Activated naive CD8-positive, alpha-beta T cell treated with anti-CD3 and anti-CD28 coated beads, Interleukin-2, amount 50 U/mL, for 16 hours (primary cell): ENCODE results near the gene MYO1B.

Source experiments
- DNase-seq: peaks from one replicate; pipeline ENCODE4 v3.0.0-alpha.2; 2020; ENCODE audit warnings: low read depth, low spot score

The MYO1B gene

GRCh38 chr2:191226196-191226595 is 19.0 kb upstream of the MYO1B start:
- DNase-seq, result no peak

GRCh38 chr2:191228333-191228732 is 16.9 kb upstream of the MYO1B start:
- no peak for DNase-seq

DNA sequence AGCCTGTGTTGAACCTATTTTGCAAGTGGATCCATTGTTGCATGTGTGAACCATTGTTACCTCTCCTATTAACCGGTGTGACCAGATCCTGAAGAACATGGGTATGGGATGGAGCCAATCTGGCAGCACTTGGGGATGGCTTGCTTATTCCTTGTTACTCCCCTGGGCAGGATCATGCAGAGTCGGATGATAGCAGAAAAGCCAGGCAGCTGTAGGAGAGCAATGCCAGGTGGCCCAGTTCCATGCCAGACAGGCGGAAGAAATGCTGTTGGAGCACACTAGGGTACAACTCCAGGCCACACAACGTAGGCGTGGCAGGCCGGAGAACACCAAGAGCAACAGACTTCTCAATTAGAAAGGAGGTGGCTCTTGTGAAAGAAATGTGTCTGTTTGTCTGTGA is 16.3 kb upstream of the MYO1B start:
- no peak for DNase-seq

- DNase-seq, result no peak
Observed at GRCh38 chr2:191230174-191230573, 15.0 kb upstream of the MYO1B start.

- DNase-seq, result no peak
Observed at GRCh38 chr2:191231995-191232394, 13.2 kb upstream of the MYO1B start.

DNA sequence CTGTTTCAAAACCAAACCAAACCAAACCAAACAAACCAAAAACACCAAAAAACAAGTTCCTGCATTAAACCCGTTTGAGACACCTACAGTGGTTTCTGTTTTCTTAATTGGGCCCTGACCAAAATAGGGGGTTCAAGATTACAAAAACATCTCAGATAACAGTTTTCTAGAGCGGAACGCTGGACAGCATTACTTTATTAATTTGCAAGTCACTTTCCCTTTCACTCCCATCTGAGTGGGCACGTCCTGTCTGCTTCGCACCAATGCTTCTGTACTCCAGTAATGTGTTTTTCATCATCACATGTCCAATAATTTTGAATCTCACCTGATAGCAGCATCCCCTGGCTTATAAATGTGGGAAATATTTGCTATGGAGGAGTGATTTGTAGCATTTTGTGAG is 11.7 kb upstream of the MYO1B start:
- no peak for DNase-seq

GRCh38 chr2:191234376-191234775 is 10.8 kb upstream of the MYO1B start:
- no peak for DNase-seq

DNA sequence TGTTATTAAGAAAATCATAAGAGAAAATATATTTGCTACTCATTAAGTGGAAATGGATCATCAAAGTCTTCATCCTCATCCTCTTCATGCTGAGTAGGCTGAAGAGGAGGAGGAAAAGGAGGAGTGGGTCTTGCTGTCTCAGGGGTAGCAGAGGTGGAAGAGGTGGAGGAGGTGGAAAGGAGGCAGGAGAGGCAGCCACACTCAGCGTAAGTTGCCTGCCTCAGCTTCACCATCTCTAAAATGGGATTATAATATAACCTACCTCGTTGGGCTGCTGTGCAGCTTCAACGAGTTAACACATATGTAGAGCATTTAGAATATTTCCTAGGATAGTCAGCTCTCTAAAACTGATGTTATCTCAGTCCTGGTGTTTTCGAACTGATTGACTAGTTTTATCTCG is 4.3 kb upstream of the MYO1B start:
- DNase-seq, result no peak

- DNase-seq, result no peak
Observed at GRCh38 chr2:191241418-191241817, 3.8 kb upstream of the MYO1B start.

- no peak for DNase-seq
Observed at GRCh38 chr2:191243154-191243553, 2.0 kb upstream of the MYO1B start.

- DNase-seq, result no peak
Observed at GRCh38 chr2:191244350-191244749, 854 bp upstream of the MYO1B start.

- DNase-seq, result no peak
Observed at GRCh38 chr2:191245869-191246531, 796 bp downstream of the MYO1B start.

DNA sequence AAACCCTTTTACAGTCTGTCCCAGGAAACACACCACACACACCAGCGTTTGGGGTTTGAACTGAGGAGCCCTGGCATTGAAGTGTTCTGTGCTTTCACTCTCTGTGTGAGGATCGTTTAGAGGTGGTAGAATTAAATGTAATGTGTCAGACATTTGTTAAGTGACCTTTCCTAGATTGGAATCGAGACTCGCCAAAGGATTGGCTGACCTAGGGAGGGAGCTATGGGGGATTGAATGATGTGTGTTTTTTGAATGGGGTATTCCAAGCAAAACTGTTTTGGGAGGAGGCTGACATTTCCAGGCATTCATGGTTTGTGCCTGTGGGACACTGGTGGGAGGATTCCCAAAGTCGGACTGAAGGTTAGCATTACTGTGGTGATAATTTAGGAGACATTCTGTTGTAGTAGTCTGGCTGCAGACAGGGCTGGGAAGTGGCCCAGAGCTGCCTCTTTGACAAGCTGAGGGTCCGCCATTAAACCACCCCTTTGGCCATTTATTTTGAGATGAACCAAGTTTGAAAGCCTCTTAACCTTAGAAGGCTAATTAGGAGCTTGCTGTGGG is 1.7 kb downstream of the MYO1B start:
- DNase-seq, result no peak

DNA sequence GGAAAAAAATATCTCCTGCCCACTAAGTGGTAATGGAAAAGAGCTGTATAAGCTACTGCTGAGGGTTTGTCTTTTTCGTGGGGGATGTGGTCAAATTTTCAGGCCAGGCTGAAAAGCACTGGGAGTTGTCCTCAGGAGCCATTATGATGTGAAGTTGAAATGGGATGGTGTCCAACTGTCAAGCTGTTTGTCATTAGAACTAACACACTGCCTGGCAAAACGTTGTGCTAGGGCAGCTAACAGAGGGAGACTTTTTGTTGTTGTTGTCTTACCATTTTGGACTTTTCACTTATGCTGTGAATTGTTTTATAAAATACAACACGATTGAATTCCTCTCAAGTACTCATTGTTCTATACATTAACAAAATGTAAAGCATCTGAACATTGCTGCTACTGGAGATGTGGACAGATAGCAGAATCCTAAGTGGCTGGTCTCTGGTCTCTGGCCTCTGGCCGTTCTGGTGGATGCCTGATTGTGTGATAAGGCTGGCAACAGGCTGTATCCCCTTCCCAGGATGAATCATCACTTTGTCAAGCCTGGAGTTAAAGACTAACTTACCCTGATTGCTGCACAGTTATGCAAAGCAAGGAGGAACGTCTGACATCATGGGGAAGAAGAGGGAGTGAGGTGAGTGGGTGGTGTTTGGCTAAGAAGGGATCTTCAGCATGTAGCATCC is 2.3 kb downstream of the MYO1B start:
- DNase-seq, result no peak

DNA sequence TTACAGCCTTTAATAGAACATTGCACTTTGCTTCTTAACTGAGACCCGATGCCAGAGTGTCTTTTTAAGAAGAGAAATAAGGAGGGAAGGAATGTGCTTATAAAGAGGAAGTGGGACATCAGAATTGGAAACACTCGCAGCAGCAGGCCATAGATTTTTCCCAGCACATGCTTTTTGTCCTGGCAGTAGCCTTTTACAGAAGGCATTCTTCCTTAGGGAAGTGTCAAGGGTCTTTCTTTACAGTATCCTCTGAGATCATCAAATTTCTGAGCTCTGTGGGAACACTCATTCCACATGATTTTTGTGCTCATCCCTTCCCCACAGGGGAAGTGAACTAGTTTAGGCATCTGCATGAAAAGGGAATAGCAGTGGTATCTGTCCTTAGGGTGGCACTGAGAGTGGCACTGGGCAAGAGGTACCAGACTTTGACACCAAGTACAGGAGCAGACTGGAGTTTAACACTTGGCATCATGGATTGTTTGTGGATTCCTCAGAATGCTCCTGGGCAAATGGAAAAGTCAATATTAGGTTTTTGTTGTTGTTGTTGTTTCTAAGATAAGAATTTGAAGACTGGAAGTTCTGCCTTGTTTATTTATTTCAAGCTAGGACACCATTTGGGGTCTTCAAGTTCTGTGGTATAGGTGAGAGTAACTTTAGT is 4.1 kb downstream of the MYO1B start:
- no peak for DNase-seq

GRCh38 chr2:191250400-191250799 is 5.2 kb downstream of the MYO1B start:
- no peak for DNase-seq

- DNase-seq, result no peak
Observed at GRCh38 chr2:191250986-191251385, 5.8 kb downstream of the MYO1B start.

- no peak for DNase-seq
Observed at GRCh38 chr2:191252699-191253098, 7.5 kb downstream of the MYO1B start.

GRCh38 chr2:191253476-191253875 is 8.3 kb downstream of the MYO1B start:
- no peak for DNase-seq

GRCh38 chr2:191255271-191255670 is 10.1 kb downstream of the MYO1B start:
- no peak for DNase-seq

DNA sequence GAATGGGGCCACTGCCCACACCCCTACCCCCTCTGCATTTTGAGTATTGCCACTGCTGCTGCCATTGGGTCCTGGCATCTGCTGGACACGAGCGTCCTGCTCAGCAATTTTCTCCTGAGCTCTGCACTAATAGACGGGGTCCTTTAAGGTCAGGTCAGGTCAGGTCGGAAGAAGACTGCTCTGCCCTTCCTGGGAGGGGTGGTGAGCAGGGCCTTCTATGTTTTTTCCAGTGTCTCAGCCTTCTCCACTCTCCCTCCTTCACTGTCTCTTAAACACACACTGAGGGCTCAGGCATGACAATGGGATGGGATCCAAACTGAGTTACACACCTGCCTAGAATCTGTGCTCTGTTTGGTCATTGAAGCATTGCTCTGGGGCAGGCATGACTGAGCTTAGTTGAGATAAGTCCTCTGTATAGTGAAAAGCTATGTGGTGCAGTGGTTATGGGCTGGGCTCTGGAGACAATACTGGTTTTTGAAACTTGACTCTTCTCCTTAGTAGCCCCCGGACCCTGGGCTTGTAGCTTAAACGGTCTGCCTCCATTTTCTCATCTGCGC is 10.6 kb downstream of the MYO1B start:
- DNase-seq, result no peak

DNA sequence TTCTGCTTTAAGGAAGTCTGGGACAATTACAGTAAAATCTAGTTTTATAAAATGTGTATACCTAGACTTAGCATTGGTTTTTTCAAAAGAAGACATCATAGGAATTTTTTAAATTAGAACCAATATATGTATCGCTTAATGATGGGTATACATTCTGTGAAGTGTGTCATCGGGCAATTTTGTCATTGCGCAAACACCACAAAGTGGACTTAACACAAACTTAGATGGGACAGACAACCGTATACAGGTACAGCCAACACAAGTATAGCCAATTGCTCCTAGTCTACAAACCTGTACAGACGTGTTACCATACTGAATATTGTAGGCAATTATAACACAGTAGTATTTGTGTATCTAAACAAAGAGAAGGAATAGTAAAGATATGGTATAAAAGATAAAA is 12.7 kb downstream of the MYO1B start:
- no peak for DNase-seq
